ENCODE measurements around the gene AP2M1.
A peak's percentile ranks its signal among the peaks of the same experiment; 100 is the strongest.

Gene AP2M1

DNA sequence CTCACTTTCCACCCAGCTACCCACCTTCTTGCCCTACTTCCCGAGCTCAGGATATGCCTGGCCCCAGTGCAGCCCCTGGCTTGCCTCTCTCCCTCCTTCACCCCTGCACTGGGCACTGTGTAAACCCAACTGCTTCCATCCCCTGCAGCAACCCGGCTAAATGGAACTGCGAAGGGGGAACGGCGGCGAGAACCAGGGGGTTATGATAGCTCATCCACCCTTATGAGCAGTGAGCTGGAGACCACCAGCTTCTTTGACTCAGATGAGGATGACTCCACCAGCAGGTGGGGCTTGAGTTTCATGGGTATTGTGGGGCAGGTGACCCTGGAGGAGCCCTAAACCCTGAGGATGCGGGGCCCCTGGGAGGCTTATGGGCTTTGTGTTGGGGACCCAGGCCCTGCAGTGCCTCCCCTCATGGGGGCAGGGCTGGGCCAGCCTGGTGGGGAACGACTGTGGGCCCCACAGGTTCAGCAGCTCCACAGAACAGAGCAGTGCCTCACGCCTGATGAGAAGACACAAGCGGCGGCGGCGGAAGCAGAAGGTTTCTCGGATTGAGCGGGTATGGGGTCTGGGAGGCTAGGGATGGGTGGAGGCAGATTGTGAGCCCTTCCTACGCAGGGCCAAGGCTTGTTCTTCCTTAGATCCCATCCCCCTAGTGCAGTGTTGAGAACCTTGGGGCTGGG is 9.9 kb upstream of the AP2M1 start:
- peaks cover 78 to 100% (median 85%) of the 10 kb centered on the region in 11 experiments for H3K36me3 ChIP-seq
- no peak overlapping the region for H3K4me3 ChIP-seq
- no peak overlapping the region for H3K4me2 ChIP-seq
- no peak overlapping the region for H3K27ac ChIP-seq
- H3K27me3 ChIP-seq: no peaks in the 10 kb centered on the region
- TF ChIP-seq Cebpa-rat (IDR thresholded peaks at IDR 0.05): no peak
- no peak overlapping the region for H3K9ac ChIP-seq
- H3K9me3 ChIP-seq (replicated peaks in 1 of 11): no peaks in the 10 kb centered on the region
- H3K4me1 ChIP-seq: peaks cover 6 to 30% (median 24%) of the 10 kb centered on the region in 10 experiments; a peak in 18 of 20 replicates
- peaks cover 39 to 92% (median 63%) of the 10 kb centered on the region in 11 experiments; a peak in 21 of 22 replicates for H4K20me1 ChIP-seq

GRCh38 chr3:184165543-184165942 is 9.1 kb upstream of the AP2M1 start:
- Histone ChIP-seq H3K27ac (no peak overlapping the region), H4K20me1 (peaks cover 33 to 90% (median 55%) of the 10 kb centered on the region in 11 experiments; a peak in 21 of 22 replicates), H3K4me2 (no peak overlapping the region), H3K4me3 (no peak overlapping the region), H3K27me3 (no peaks in the 10 kb centered on the region), H3K36me3 (peaks cover 84 to 100% (median 91%) of the 10 kb centered on the region in 11 experiments), H3K4me1 (peaks cover 6 to 22% (median 16%) of the 10 kb centered on the region in 10 experiments; a peak in 15 of 20 replicates), H3K9me3 (replicated peaks in 1 of 11) (no peaks in the 10 kb centered on the region), H3K9ac (no peak overlapping the region)
- TF ChIP-seq Cebpa-rat (IDR thresholded peaks at IDR 0.05): no peak

DNA sequence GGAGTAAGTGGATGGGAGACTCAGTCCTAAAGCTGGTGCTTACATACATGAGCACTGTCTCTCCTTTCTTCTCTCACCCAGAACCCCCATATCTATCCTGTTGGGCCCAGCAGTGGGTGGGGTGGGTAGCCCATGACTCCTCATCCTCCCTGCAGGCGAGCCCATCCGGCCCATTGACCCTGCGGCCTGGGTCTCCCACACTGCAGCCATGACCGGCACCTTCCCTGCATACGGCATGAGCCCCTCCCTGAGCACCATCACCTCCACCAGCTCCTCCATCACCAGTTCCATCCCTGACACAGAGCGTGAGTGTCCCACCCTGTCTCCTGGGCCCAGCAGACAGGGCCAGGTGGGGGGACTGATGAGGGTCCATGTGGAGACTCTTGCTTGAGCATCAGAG is 8.0 kb upstream of the AP2M1 start:
- peaks cover 94 to 100% (median 97%) of the 10 kb centered on the region in 11 experiments for H3K36me3 ChIP-seq
- peaks cover 6 to 26% (median 12%) of the 10 kb centered on the region in 10 experiments; a peak in 15 of 20 replicates for H3K4me1 ChIP-seq
- H4K20me1 ChIP-seq: peaks cover 26 to 85% (median 44%) of the 10 kb centered on the region in 11 experiments; a peak in 21 of 22 replicates
- H3K4me3 ChIP-seq: no peak overlapping the region
- H3K27me3 ChIP-seq: no peaks in the 10 kb centered on the region
- no peak overlapping the region for H3K27ac ChIP-seq
- no peaks in the 10 kb centered on the region for H3K9me3 ChIP-seq (replicated peaks in 1 of 11)
- no peak overlapping the region for H3K4me2 ChIP-seq
- H3K9ac ChIP-seq: no peak overlapping the region
- TF ChIP-seq Cebpa-rat (IDR thresholded peaks at IDR 0.05): no peak

DNA sequence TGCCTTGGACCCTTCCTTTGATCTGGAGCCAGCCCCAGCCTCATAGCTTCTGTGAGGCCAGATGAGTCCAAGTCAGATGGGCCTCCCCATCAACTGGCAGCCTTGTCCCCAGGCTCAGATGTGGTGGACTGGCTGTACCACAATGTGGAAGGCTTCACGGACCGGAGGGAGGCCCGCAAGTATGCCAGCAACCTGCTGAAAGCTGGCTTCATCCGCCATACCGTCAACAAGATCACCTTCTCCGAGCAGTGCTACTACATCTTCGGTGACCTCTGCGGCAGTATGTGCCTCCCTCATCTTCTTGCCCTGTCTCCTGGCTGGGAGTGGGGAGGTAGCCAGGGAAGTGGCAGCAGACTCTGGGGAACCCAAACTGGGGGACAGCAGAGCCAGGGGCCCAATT is 6.9 kb upstream of the AP2M1 start:
- Histone ChIP-seq H3K4me2 (no peak overlapping the region), H3K36me3 (peaks cover 94 to 100% (median 100%) of the 10 kb centered on the region in 11 experiments), H3K27me3 (no peaks in the 10 kb centered on the region), H3K4me1 (peaks cover 6 to 31% (median 12%) of the 10 kb centered on the region in 10 experiments; a peak in 15 of 20 replicates), H4K20me1 (peaks cover 18 to 74% (median 33%) of the 10 kb centered on the region in 11 experiments; a peak in 21 of 22 replicates), H3K9ac (no peak overlapping the region), H3K27ac (no peak overlapping the region), H3K4me3 (no peak overlapping the region), H3K9me3 (replicated peaks in 1 of 11) (no peaks in the 10 kb centered on the region)
- TF ChIP-seq Cebpa-rat (IDR thresholded peaks at IDR 0.05): no peak

GRCh38 chr3:184168363-184169120 is 6.1 kb upstream of the AP2M1 start:
- H3K9ac ChIP-seq: peak overlapping the region in 1 of 11 experiments; percentile 6; a peak in 1 of 22 replicates
- H3K4me1 ChIP-seq: peaks cover 4 to 31% (median 7%) of the 10 kb centered on the region in 10 experiments; a peak in 15 of 20 replicates
- no peaks in the 10 kb centered on the region for H3K27me3 ChIP-seq
- H3K27ac ChIP-seq: no peak overlapping the region
- TF ChIP-seq Cebpa-rat (IDR thresholded peaks at IDR 0.05): no peak
- no peak overlapping the region for H3K4me2 ChIP-seq
- no peak overlapping the region for H3K4me3 ChIP-seq
- H4K20me1 ChIP-seq: peaks cover 12 to 66% (median 25%) of the 10 kb centered on the region in 11 experiments; a peak in 19 of 22 replicates
- H3K36me3 ChIP-seq: peaks cover 87 to 100% (median 96%) of the 10 kb centered on the region in 11 experiments
- H3K9me3 ChIP-seq (replicated peaks in 1 of 11): no peaks in the 10 kb centered on the region

GRCh38 chr3:184169896-184170875 is 4.5 kb upstream of the AP2M1 start:
- Histone ChIP-seq H3K9me3 (replicated peaks in 1 of 11) (no peaks in the 10 kb centered on the region), H3K4me3 (no peak overlapping the region), H3K4me2 (no peak overlapping the region), H3K9ac (no peak overlapping the region), H3K4me1 (peaks cover 0 to 31% (median 8%) of the 10 kb centered on the region in 10 experiments; a peak in 17 of 20 replicates), H3K27ac (no peak overlapping the region), H3K27me3 (no peaks in the 10 kb centered on the region), H4K20me1 (peaks cover 0 to 50% (median 9%) of the 10 kb centered on the region in 11 experiments; a peak in 13 of 22 replicates), H3K36me3 (peaks cover 70 to 86% (median 80%) of the 10 kb centered on the region in 11 experiments)
- no peak for TF ChIP-seq Cebpa-rat (IDR thresholded peaks at IDR 0.05)

DNA sequence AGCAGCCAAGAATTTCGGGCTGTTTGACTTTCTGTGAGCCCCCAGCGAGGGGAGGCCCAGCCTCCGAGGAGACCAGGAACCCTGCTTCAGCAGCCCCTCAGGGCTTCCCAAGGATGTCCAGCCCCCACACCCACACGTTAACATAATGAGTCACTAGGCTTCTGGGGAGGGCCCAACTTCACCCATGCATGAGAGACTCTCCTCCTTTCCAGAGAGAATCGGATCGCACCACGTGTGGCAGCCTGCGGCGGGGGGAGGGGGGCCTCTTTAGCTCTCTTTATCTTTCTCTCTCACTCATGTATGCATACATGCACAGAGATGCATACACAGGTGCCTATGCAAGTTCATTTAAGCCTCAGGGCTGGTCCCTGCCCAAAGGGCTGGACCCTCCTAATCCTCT is 3.1 kb upstream of the AP2M1 start:
- Histone ChIP-seq H3K36me3 (peaks cover 56 to 72% (median 66%) of the 10 kb centered on the region in 11 experiments), H3K9me3 (replicated peaks in 1 of 11) (no peaks in the 10 kb centered on the region)

GRCh38 chr3:184172681-184173373 is 1.8 kb upstream of the AP2M1 start:
- H3K27me3 ChIP-seq: no peaks in the 10 kb centered on the region
- H3K9ac ChIP-seq: no peak overlapping the region
- no peak overlapping the region for H3K27ac ChIP-seq
- peaks cover 8 to 42% (median 15%) of the 10 kb centered on the region in 11 experiments; a peak in 18 of 22 replicates for H4K20me1 ChIP-seq
- peaks cover 26 to 51% (median 33%) of the 10 kb centered on the region in 10 experiments for H3K4me1 ChIP-seq
- H3K9me3 ChIP-seq (replicated peaks in 1 of 11): no peaks in the 10 kb centered on the region
- peaks cover 54 to 71% (median 65%) of the 10 kb centered on the region in 11 experiments for H3K36me3 ChIP-seq
- H3K4me3 ChIP-seq: no peak overlapping the region
- no peak for TF ChIP-seq Cebpa-rat (IDR thresholded peaks at IDR 0.05)
- H3K4me2 ChIP-seq: no peak overlapping the region

More for the DNA sequence above, 3.1 kb upstream of the AP2M1 start:
- H3K9ac ChIP-seq: no peak overlapping the region
- no peak overlapping the region for H3K4me2 ChIP-seq
- H4K20me1 ChIP-seq: peaks cover 0 to 38% (median 2%) of the 10 kb centered on the region in 11 experiments; a peak in 10 of 22 replicates
- TF ChIP-seq Cebpa-rat (IDR thresholded peaks at IDR 0.05): no peak
- peaks cover 13 to 39% (median 21%) of the 10 kb centered on the region in 10 experiments for H3K4me1 ChIP-seq
- no peak overlapping the region for H3K4me3 ChIP-seq
- H3K27ac ChIP-seq: no peak overlapping the region
- no peaks in the 10 kb centered on the region for H3K27me3 ChIP-seq
